IPS DF 6.9 (cell line): ENCODE results near the gene SERINC4.
"Not testable (repeated sequence)": the region's sequence is repeated elsewhere in the genome, so short reads cannot be mapped to it uniquely, and the experiment has no call there.

Source experiments
- DNase-seq: peaks from one replicate; pipeline ENCODE4 v3.0.0-alpha.2; 2013; ENCODE audit warnings: low read depth, low spot score
- H3K27ac ChIP-seq: one replicate; pipeline ENCODE4 v1.5.1; 2013; ENCODE audit warnings: low read length, control low read depth
- H3K27me3 ChIP-seq: 2 replicates; pipeline ENCODE4 v1.6.1; 2013; ENCODE audit warnings: mild to moderate bottlenecking, low read length; ENCODE audit not compliant: control insufficient read depth, insufficient read depth
- H3K36me3 ChIP-seq: 2 replicates; pipeline ENCODE4 v1.6.1; 2013; ENCODE audit warnings: low read length; ENCODE audit not compliant: control insufficient read depth, insufficient read depth
- H3K4me1 ChIP-seq: 2 replicates; pipeline ENCODE4 v1.6.1; 2013; ENCODE audit warnings: low read length; ENCODE audit not compliant: control insufficient read depth, insufficient read depth
- H3K4me3 ChIP-seq: 2 replicates; pipeline ENCODE4 v1.5.1; 2013; ENCODE audit warnings: mild to moderate bottlenecking, low read length
- H3K9me3 ChIP-seq: 2 replicates; pipeline ENCODE4 v1.6.1; 2013; ENCODE audit warnings: low read length, inconsistent platforms; ENCODE audit not compliant: control insufficient read depth, insufficient read depth
- WGBS: extraction: QIAGEN DNeasy Blood & Tissue Kit; methylation state at CpG from one replicate; pipeline ENCODE4 v1.1.7; 2013; ENCODE audit warnings: mixed read lengths, missing lambda C conversion rate; ENCODE audit not compliant: insufficient read length, insufficient coverage; 5-methylcytosine and 5-hydroxymethylcytosine counted together

The SERINC4 gene

GRCh38 chr15:43749690-43750345, 50.2 kb downstream of the SERINC4 start:
- no peaks in the 10 kb centered on the region; the same call in 1 of the 2 replicates for H3K36me3 ChIP-seq
- H3K27me3 ChIP-seq = no peaks in the 10 kb centered on the region
- no peaks in the 10 kb centered on the region; the same call in 1 of the 2 replicates for H3K4me1 ChIP-seq
- H3K9me3 ChIP-seq = no peaks in the 10 kb centered on the region
- WGBS = no CpG with 5 or more reads among the region's 12 CpGs
- no peak overlapping the region for H3K27ac ChIP-seq
- H3K4me3 ChIP-seq = no peak overlapping the region
- DNase-seq = no peak

GRCh38 chr15:43748376-43748775, 51.6 kb downstream of the SERINC4 start:
- no peak for DNase-seq
- H3K9me3 ChIP-seq = no peaks in the 10 kb centered on the region
- no peaks in the 10 kb centered on the region; the same call in 1 of the 2 replicates for H3K4me1 ChIP-seq
- H3K27me3 ChIP-seq = no peaks in the 10 kb centered on the region
- H3K27ac ChIP-seq = no peak overlapping the region
- H3K4me3 ChIP-seq = no peak overlapping the region
- H3K36me3 ChIP-seq = no peaks in the 10 kb centered on the region
- whole genome bisulfite sequencing = no CpG with 5 or more reads among the region's 3 CpGs

- no CpG with 5 or more reads among the region's 12 CpGs for WGBS
- not testable (repeated sequence) for DNase-seq, H3K27ac ChIP-seq, H3K27me3 ChIP-seq, H3K36me3 ChIP-seq, H3K4me1 ChIP-seq, H3K9me3 ChIP-seq
- peak overlapping the region; percentile 89; the same call in 1 of the 2 replicates for H3K4me3 ChIP-seq
Observed at GRCh38 chr15:43746903-43747309, 53.1 kb downstream of the SERINC4 start.

GRCh38 chr15:43746245-43746902, 53.6 kb downstream of the SERINC4 start, which contains the start of gene PDIA3:
TSS of gene PDIA3 (plus strand) at chr15:43746438. CDS start at chr15:43746540, 102 bp downstream.
- H3K27me3 ChIP-seq, H3K36me3 ChIP-seq, H3K27ac ChIP-seq, H3K4me1 ChIP-seq, H3K9me3 ChIP-seq: not testable (repeated sequence)
- no CpG with 5 or more reads among the region's 84 CpGs for WGBS
- peak within 1 kb of the TSS; percentile 89 for H3K4me3 ChIP-seq
- peak; percentile 82 for DNase-seq
